H1 (cell line): Measurements from ENCODE around the gene TRIM5. TPM values are rescaled to one million over a fixed set of nuclear protein-coding genes. Genes with fewer than 3 reads are reported as not detected.

Source experiments
- CREB1 ChIP-seq: IDR thresholded peaks from 2 replicates; pipeline ENCODE4 v1.6.1; 2012; ENCODE audit warnings: inconsistent platforms
- CTBP2 ChIP-seq: IDR thresholded peaks from 2 replicates; pipeline ENCODE4 v1.7.0; 2011; ENCODE audit warnings: borderline replicate concordance, mild to moderate bottlenecking, moderate library complexity, mixed read lengths, low read length; ENCODE audit not compliant: insufficient read depth, insufficient read length
- EP300 ChIP-seq, 2 experiments: IDR thresholded peaks; 1 replicate in 1 of 2; 2 replicates in 1 of 2; pipeline ENCODE4 v1.6.1; 2011 to 2012; ENCODE audit warnings: low read depth in 2 of 2, low read length in 2 of 2, mild to moderate bottlenecking in 2 of 2, borderline replicate concordance in 1 of 2, inconsistent platforms in 1 of 2, moderate library complexity in 1 of 2
- GABPA ChIP-seq: IDR thresholded peaks from 2 replicates; pipeline ENCODE4 v1.6.1; 2011; ENCODE audit warnings: mild to moderate bottlenecking, low read length, moderate library complexity, borderline replicate concordance; ENCODE audit not compliant: insufficient read depth
- POLR2AphosphoS5 ChIP-seq: IDR thresholded peaks from 2 replicates; pipeline ENCODE4 v1.6.1; 2011; ENCODE audit warnings: low read depth, low read length
- RNF2 ChIP-seq: fragments of 200-900, 300-1000 bp; sonication (generic); IDR thresholded peaks from 2 replicates; pipeline ENCODE4 v1.7.1; 2016; ENCODE audit warnings: borderline replicate concordance, low read depth, mild to moderate bottlenecking, antibody characterized with exemption, low read length; ENCODE audit not compliant: poor library complexity, severe bottlenecking; ENCODE audit errors: missing control alignments
- TAF7 ChIP-seq: optimal IDR thresholded peaks from 2 replicates; pipeline ENCODE3; 2011; ENCODE audit warnings: low read depth, mild to moderate bottlenecking, inconsistent platforms, low read length, moderate library complexity, borderline replicate concordance
- polyA plus RNA-seq, 7 experiments: library from polyadenylated mRNA; depleted of rRNA in 3 of 7; stranded (reverse) in 5 of 7; unstranded in 2 of 7; fragments of >200 nt in 5 of 7; fragments of 200-250 nt in 2 of 7; gene quantifications; 1 replicate in 5 of 7; 2 replicates in 1 of 7; 4 replicates in 1 of 7; pipeline versions ENCODE4 v1.2.1 to v1.2.3, GENCODE V29; 2011 to 2013; ENCODE audit warnings: missing spikeins in 2 of 7, mixed read lengths in 2 of 7
- total RNA-seq: library from RNA; stranded (reverse); fragmentation: NEBNext Ultra II Directional; extraction: Animal tissue kit (Norgen Biotek cat#: 25700); gene quantifications from 2 replicates; pipeline ENCODE4 v1.2.1, GENCODE V29; 2021

Gene TRIM5
- total and polyA plus RNA-seq, 2 of the 8 experiments (the other 6 are each of a cell fraction or from before 2014, with no cell fraction given) = 23.5 to 35.5 TPM

GRCh38 chr11:5631417-5631816 lies 53.5 kb downstream of the TRIM5 start (continued):
- TF ChIP-seq RNF2 (no peak), CREB1 (no peak), EP300 (IDR thresholded peaks at IDR 0.05; ENCODE audit: borderline replicate concordance in 1 of 2, low read depth in 2 of 2, low read length in 2 of 2) (no peak), TAF7 (no peak), POLR2AphosphoS5 (no peak), CTBP2 (no peak), GABPA (no peak)
